Endothelial cell of umbilical vein (primary cell): ENCODE measurements around the gene PPM1N. TPM values are rescaled to one million over a fixed set of nuclear protein-coding genes. Genes with fewer than 3 reads are reported as not detected.
A peak's percentile ranks its signal among the peaks of the same experiment; 100 is the strongest.

Experiments
- BruUV-seq: library from RNA; stranded (reverse); fragments of 400-500 nt; replicated peaks from 2 replicates; lab custom pipeline; 2021; lab: Mats Ljungman, UMichigan
- CTCF ChIA-PET: fragments of 300-600, 350-600 bp; sonication (Branson Sonifier 250); formaldehyde crosslinking; loops from one replicate; lab custom pipeline; 2021; ENCODE audit warnings: antibody characterized with exemption, inconsistent platforms; lab: Charles Lee
- POLR2A ChIA-PET: fragments of 300-600, 350-600 bp; sonication (Branson Sonifier 250); formaldehyde crosslinking; loops from one replicate; lab custom pipeline; 2021; ENCODE audit warnings: antibody characterized with exemption, inconsistent platforms; lab: Charles Lee
- DNase-seq: peaks from one replicate; pipeline ENCODE4 v3.0.0-alpha.2; 2011; ENCODE audit warnings: low read depth, low spot score
- FAIRE-seq: peaks from 2 replicates; lab custom pipeline; 2011; peaks lifted over from hg19 to GRCh38; lab: Jason Lieb, UNC
- H2AFZ ChIP-seq: 2 replicates; pipeline ENCODE4 v1.6.0; 2012; ENCODE audit warnings: low read depth, low read length, control low read depth, inconsistent platforms
- H3K27ac ChIP-seq: 2 replicates; pipeline ENCODE4 v1.5.1; 2011; ENCODE audit warnings: low read depth, mild to moderate bottlenecking, control low read depth, low read length, moderate library complexity; ENCODE audit not compliant: insufficient read depth
- H3K27me3 ChIP-seq, 2 experiments: 2 replicates each; pipeline versions ENCODE4 v1.6.0 to v1.6.1; 2011; ENCODE audit warnings: low read length in 2 of 2, mixed read lengths in 1 of 2; ENCODE audit not compliant: control insufficient read depth in 2 of 2, insufficient read depth in 2 of 2
- H3K36me3 ChIP-seq, 2 experiments: 2 replicates in 1 of 2; 3 replicates in 1 of 2; pipeline ENCODE4 v1.5.1; 2011; ENCODE audit warnings: low read length in 2 of 2, mild to moderate bottlenecking in 1 of 2, moderate library complexity in 1 of 2; ENCODE audit not compliant: control insufficient read depth in 2 of 2, insufficient read depth in 2 of 2; ENCODE audit errors: extremely low read depth in 1 of 2
- H3K4me1 ChIP-seq: 3 replicates; pipeline ENCODE4 v1.5.1; 2011; ENCODE audit warnings: mild to moderate bottlenecking, low read length; ENCODE audit not compliant: control insufficient read depth, insufficient read depth; ENCODE audit errors: extremely low read depth
- H3K4me2 ChIP-seq: 2 replicates; pipeline ENCODE4 v1.6.1; 2011; ENCODE audit warnings: low read length, control low read depth, mixed read lengths; ENCODE audit not compliant: insufficient read depth
- H3K4me3 ChIP-seq, 3 experiments: fragments of 200-600 bp in 1 of 3; sonication (generic), shearing (Covaris generic) in 1 of 3; replicated peaks in 1 of 3; 2 replicates each; pipeline ENCODE4 v1.5.1; 2011 to 2016; ENCODE audit warnings: control low read depth in 3 of 3, low read length in 3 of 3, mild to moderate bottlenecking in 2 of 3, inconsistent platforms in 1 of 3, low read depth in 1 of 3, moderate library complexity in 1 of 3; ENCODE audit not compliant: insufficient read depth in 1 of 3
- H3K79me2 ChIP-seq: 2 replicates; pipeline ENCODE4 v1.6.0; 2012; ENCODE audit warnings: low read length, inconsistent platforms; ENCODE audit not compliant: control insufficient read depth, insufficient read depth
- H3K9ac ChIP-seq: replicated peaks from 2 replicates; pipeline ENCODE3; 2011; ENCODE audit warnings: low read length, control low read depth; ENCODE audit not compliant: insufficient read depth; ENCODE audit errors: extremely low read depth
- H3K9me1 ChIP-seq: replicated peaks from 3 replicates; pipeline ENCODE4 v1.6.0; 2011; ENCODE audit warnings: mild to moderate bottlenecking, low read length; ENCODE audit not compliant: control insufficient read depth, insufficient read depth; ENCODE audit errors: extremely low read depth
- H3K9me3 ChIP-seq: replicated peaks from 2 replicates; pipeline ENCODE4 v1.5.1; 2012; ENCODE audit warnings: low read length, inconsistent platforms; ENCODE audit not compliant: control insufficient read depth, insufficient read depth
- H4K20me1 ChIP-seq: replicated peaks from 2 replicates; pipeline ENCODE3; 2011; ENCODE audit warnings: mild to moderate bottlenecking, low read length; ENCODE audit not compliant: control insufficient read depth, insufficient read depth; ENCODE audit errors: extremely low read depth
- EZH2 ChIP-seq: IDR thresholded peaks from 2 replicates; pipeline ENCODE4 v1.6.1; 2012; ENCODE audit warnings: borderline replicate concordance, low read depth, mild to moderate bottlenecking, moderate library complexity, low read length, inconsistent platforms; ENCODE audit not compliant: severe bottlenecking
- FOS ChIP-seq: IDR thresholded peaks from 2 replicates; pipeline ENCODE4 v1.6.1; 2011; ENCODE audit warnings: mild to moderate bottlenecking, low read length, moderate library complexity, borderline replicate concordance; ENCODE audit not compliant: insufficient read depth
- GATA2 ChIP-seq: IDR thresholded peaks from 2 replicates; pipeline ENCODE4 v1.7.0; 2011; ENCODE audit warnings: low read depth, mild to moderate bottlenecking, moderate library complexity, mixed read lengths, low read length; ENCODE audit not compliant: insufficient read length, insufficient read depth
- JUN ChIP-seq: IDR thresholded peaks from 2 replicates; pipeline ENCODE4 v1.6.1; 2011; ENCODE audit warnings: borderline replicate concordance, low read depth; ENCODE audit not compliant: insufficient read length, insufficient read depth
- MYC ChIP-seq: IDR thresholded peaks from one replicate; pipeline ENCODE4 v1.6.1; 2011; ENCODE audit warnings: mild to moderate bottlenecking, low read depth, low read length
- POLR2A ChIP-seq: IDR thresholded peaks from 2 replicates; pipeline ENCODE4 v1.6.1; 2012; ENCODE audit warnings: low read depth, mild to moderate bottlenecking, control low read depth, low read length
- POLR2AphosphoS5 ChIP-seq: IDR thresholded peaks from 2 replicates; pipeline ENCODE4 v1.6.1; 2012; ENCODE audit warnings: low read depth, mild to moderate bottlenecking, control low read depth, low read length, moderate library complexity; ENCODE audit not compliant: insufficient read depth
- dilution Hi-C: fragments of 300-500 bp; cut with MboI; formaldehyde crosslinking; loops from one replicate; pipeline ENCODE4 v1.15.0; 2019; ENCODE audit warnings: low sequenced_read_pairs; ENCODE audit not compliant: extremely low pct_ligation_motif_present
- intact Hi-C: fragments of 100-400 bp; cut with micrococcal nuclease; formaldehyde crosslinking; loops from one replicate; pipeline ENCODE4 v1.10.0; 2022
- polyA plus RNA-seq, 4 experiments: library from polyadenylated mRNA; depleted of rRNA in 3 of 4; stranded (reverse) in 3 of 4; unstranded in 1 of 4; fragments of >200 nt; gene quantifications; 2 replicates each; pipeline versions ENCODE4 v1.2.1 to v1.2.3, GENCODE V29; 2011 to 2012; ENCODE audit warnings: missing spikeins in 1 of 4
- total RNA-seq: library from RNA; stranded (reverse); gene quantifications from 2 replicates; pipeline ENCODE4 v1.2.3, GENCODE V29; 2021
- TF ChIP-seq, protein P1 (sequence below), 2 donors: IDR thresholded peaks; 1 replicate in 1 of 2; 2 replicates in 1 of 2; pipeline ENCODE4 v1.5.1; 2011; ENCODE audit warnings: low read length in 2 of 2, mild to moderate bottlenecking in 2 of 2, moderate library complexity in 2 of 2, control low read depth in 1 of 2, inconsistent platforms in 1 of 2, low read depth in 1 of 2; ENCODE audit not compliant: insufficient read depth in 1 of 2; ENCODE audit errors: extremely low read depth in 1 of 2
- TF ChIP-seq, protein P2 (sequence below): IDR thresholded peaks from 2 replicates; pipeline ENCODE4 v1.6.1; 2011; ENCODE audit not compliant: insufficient read depth, insufficient read length

Gene PPM1N
- total and polyA plus RNA-seq, 2 donors (not counting 3 experiments of a cell fraction or from before 2014, with no cell fraction given), result 0.40 to 0.48 TPM

DNA sequence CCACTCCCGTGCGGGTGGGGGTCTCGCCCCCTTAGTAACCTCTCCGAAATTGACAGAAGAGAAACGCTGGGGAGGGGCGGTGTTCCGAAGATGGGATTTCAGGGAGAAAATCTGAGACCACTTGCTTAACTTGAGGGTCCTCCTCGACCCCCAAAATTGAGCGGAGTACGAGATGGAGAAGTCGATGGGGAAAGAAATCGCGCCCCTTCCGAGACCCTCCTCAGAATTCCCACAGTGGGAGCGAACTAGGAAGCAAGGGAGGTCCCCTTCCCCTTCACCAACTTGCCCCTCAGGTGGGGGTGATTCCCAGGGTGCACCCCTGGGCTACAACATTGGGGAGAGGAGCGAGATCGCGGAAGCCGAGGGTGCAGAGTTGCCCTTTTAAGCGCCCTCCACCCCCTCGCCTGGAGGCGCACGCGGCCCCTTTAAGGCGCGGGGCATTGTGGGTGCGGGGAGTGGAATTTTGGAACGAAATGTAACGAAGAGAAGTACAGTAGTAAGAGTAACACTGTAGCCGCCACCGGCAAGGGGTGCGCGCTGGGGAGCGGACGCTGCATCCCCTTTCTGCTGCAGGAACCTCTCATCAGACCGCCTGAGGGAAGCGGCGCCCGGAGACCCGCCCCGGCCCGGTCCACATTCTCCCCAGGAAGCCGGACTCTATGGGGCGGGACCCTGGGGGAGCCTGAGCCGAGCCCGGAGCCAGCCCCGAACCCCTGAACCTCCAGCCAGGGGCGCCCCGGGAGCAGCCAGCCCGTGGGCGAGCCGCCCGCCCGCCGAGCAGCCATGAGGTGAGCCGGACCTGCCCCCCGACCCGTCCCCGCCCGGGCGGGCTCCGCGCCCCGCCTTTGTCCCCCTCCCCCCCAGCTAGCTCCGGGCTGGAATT is 9.0 kb downstream of the PPM1N start, which contains the start of gene VASP:
TSS of gene VASP (plus strand) at position 491 of the 883 bp plus-strand sequence. CDS start at position 784, 293 bp downstream.
- Histone ChIP-seq H3K4me2 (peak within 1 kb of the TSS; percentile 97), H3K9ac (peak within 1 kb of the TSS; percentile 87), H3K27me3 (no peaks in the 10 kb centered on the region), H2AFZ (peak within 1 kb of the TSS; percentile 89), H3K4me1 (peaks cover 23% of the 10 kb centered on the region), H4K20me1 (no peaks in the 10 kb centered on the region), H3K36me3 (peaks cover 0 to 3% of the 10 kb centered on the region in 2 experiments), H3K9me1 (no peaks in the 10 kb centered on the region), H3K9me3 (no peaks in the 10 kb centered on the region), H3K27ac (peak within 1 kb of the TSS; percentile 69), H3K79me2 (peaks cover 52% of the 10 kb centered on the region), H3K4me3 (peak within 1 kb of the TSS; percentile 92 to 100 (median 96))
- DNase-seq, result peak; percentile 78
- TF ChIP-seq POLR2A (peak; percentile 98), FOS (no peak), MYC (no peak), POLR2AphosphoS5 (peak; percentile 97), JUN (no peak), EZH2 (no peak), GATA2 (no peak)
- TF ChIP-seq, protein P1, sequence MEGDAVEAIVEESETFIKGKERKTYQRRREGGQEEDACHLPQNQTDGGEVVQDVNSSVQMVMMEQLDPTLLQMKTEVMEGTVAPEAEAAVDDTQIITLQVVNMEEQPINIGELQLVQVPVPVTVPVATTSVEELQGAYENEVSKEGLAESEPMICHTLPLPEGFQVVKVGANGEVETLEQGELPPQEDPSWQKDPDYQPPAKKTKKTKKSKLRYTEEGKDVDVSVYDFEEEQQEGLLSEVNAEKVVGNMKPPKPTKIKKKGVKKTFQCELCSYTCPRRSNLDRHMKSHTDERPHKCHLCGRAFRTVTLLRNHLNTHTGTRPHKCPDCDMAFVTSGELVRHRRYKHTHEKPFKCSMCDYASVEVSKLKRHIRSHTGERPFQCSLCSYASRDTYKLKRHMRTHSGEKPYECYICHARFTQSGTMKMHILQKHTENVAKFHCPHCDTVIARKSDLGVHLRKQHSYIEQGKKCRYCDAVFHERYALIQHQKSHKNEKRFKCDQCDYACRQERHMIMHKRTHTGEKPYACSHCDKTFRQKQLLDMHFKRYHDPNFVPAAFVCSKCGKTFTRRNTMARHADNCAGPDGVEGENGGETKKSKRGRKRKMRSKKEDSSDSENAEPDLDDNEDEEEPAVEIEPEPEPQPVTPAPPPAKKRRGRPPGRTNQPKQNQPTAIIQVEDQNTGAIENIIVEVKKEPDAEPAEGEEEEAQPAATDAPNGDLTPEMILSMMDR (IDR thresholded peaks at IDR 0.05; ENCODE audit: extremely low read depth in 1 of 2, insufficient read depth in 1 of 2, low read depth in 1 of 2, low read length in 2 of 2), result no peak
- TF ChIP-seq, protein P2, sequence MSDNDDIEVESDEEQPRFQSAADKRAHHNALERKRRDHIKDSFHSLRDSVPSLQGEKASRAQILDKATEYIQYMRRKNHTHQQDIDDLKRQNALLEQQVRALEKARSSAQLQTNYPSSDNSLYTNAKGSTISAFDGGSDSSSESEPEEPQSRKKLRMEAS, result peak; percentile 29
- no TSS peak for BruUV-seq
- intact Hi-C loops (loop anchor here (1.0 to 2.0 kb wide), 4 partner anchors 10 to 138 kb away; partner anchors contain the start of gene RTN2), dilution Hi-C loops (no loop called here)
- CTCF ChIA-PET, result interaction anchor here (1.1 to 1.7 kb wide), 5 partner anchors 11 to 135 kb away, joined by 3 to 6 read pairs (median 4); no protein-coding TSS in a partner anchor
- FAIRE-seq, result peak; percentile 76
- POLR2A ChIA-PET, result interaction anchor here (0.7 to 1.0 kb wide), 2 partner anchors 28 to 91 kb away, joined by 4 to 7 read pairs; no protein-coding TSS in a partner anchor
